IMR-90 (cell line): Measurements from ENCODE around the gene GRAMD2B. TPM values are rescaled to one million over a fixed set of nuclear protein-coding genes. Genes with fewer than 3 reads are reported as not detected.

Experiments used
- ATAC-seq: fragments of 200-7000 bp; cut with Tn5 transposase; 2 replicates; pipeline ENCODE4 v1.9.1; 2020; ENCODE audit warnings: low read depth, mild to moderate bottlenecking, moderate library complexity
- BruUV-seq: library from RNA; stranded (reverse); fragments of 400-500 nt; replicated peaks from 2 replicates; lab custom pipeline; 2021; lab: Mats Ljungman, UMichigan
- CTCF ChIA-PET: fragments of 300-600 bp; formaldehyde crosslinking; extraction: SDS; loops from one replicate; lab custom pipeline; 2021; ENCODE audit warnings: antibody characterized with exemption; lab: Yijun Ruan, JAX
- POLR2A ChIA-PET: fragments of 300-600 bp; sonication (Branson Sonifier 250); formaldehyde crosslinking; loops from one replicate; lab custom pipeline; 2022; ENCODE audit warnings: antibody characterized with exemption; ENCODE audit not compliant: unreplicated experiment; lab: Charles Lee
- DNase-seq: peaks from one replicate; pipeline ENCODE4 v3.0.0; 2013
- H2AFZ ChIP-seq: replicated peaks from 2 replicates; pipeline ENCODE3; 2013; ENCODE audit warnings: low read length, mild to moderate bottlenecking; ENCODE audit not compliant: poor library complexity
- H2AK5ac ChIP-seq: 2 replicates; pipeline ENCODE4 v1.6.1; 2013; ENCODE audit warnings: low read depth, low read length, inconsistent platforms
- H2AK9ac ChIP-seq: replicated peaks from 2 replicates; pipeline ENCODE3; 2013; ENCODE audit warnings: mild to moderate bottlenecking, low read depth, low read length, moderate library complexity; ENCODE audit not compliant: poor library complexity
- H2BK120ac ChIP-seq: 2 replicates; pipeline ENCODE4 v1.6.1; 2013; ENCODE audit warnings: low read depth, low read length, inconsistent platforms
- H2BK15ac ChIP-seq: 3 replicates; pipeline ENCODE4 v1.6.1; 2013; ENCODE audit warnings: low read depth, low read length, inconsistent platforms
- H2BK20ac ChIP-seq: 2 replicates; pipeline ENCODE4 v1.6.1; 2013; ENCODE audit warnings: low read depth, mild to moderate bottlenecking, inconsistent platforms, low read length, moderate library complexity
- H2BK5ac ChIP-seq: 2 replicates; pipeline ENCODE4 v1.6.1; 2013; ENCODE audit warnings: mild to moderate bottlenecking, low read depth, low read length, inconsistent platforms; ENCODE audit not compliant: poor library complexity, severe bottlenecking
- H3K14ac ChIP-seq: replicated peaks from 2 replicates; pipeline ENCODE4 v1.6.1; 2013; ENCODE audit warnings: low read depth, low read length, inconsistent platforms
- H3K18ac ChIP-seq: 2 replicates; pipeline ENCODE4 v1.6.1; 2013; ENCODE audit warnings: low read depth, low read length, control low read depth
- H3K23ac ChIP-seq: 2 replicates; pipeline ENCODE4 v1.6.1; 2013; ENCODE audit warnings: low read depth, low read length, inconsistent platforms
- H3K27ac ChIP-seq: 2 replicates; pipeline ENCODE4 v1.5.1; 2013; ENCODE audit warnings: mild to moderate bottlenecking, control low read depth, low read length; ENCODE audit not compliant: insufficient read depth
- H3K27me3 ChIP-seq: 2 replicates; pipeline ENCODE4 v1.6.1; 2013; ENCODE audit warnings: low read length; ENCODE audit not compliant: control insufficient read depth, insufficient read depth
- H3K36me3 ChIP-seq: 2 replicates; pipeline ENCODE4 v1.6.1; 2013; ENCODE audit warnings: low read length, mixed read lengths; ENCODE audit not compliant: control insufficient read depth, insufficient read depth
- H3K4ac ChIP-seq: 2 replicates; pipeline ENCODE4 v1.6.1; 2013; ENCODE audit warnings: low read depth, low read length, inconsistent platforms
- H3K4me1 ChIP-seq: 2 replicates; pipeline ENCODE4 v1.6.1; 2013; ENCODE audit warnings: low read length, mixed read lengths; ENCODE audit not compliant: control insufficient read depth, insufficient read depth
- H3K4me2 ChIP-seq: 2 replicates; pipeline ENCODE4 v1.6.1; 2013; ENCODE audit warnings: low read depth, mild to moderate bottlenecking, control low read depth, low read length, moderate library complexity
- H3K4me3 ChIP-seq: 2 replicates; pipeline ENCODE4 v1.5.1; 2013; ENCODE audit warnings: low read depth, mild to moderate bottlenecking, control low read depth, low read length, moderate library complexity; ENCODE audit not compliant: insufficient read depth
- H3K56ac ChIP-seq: 2 replicates; pipeline ENCODE4 v1.6.1; 2013; ENCODE audit warnings: low read length, inconsistent platforms; ENCODE audit not compliant: insufficient read depth; ENCODE audit errors: extremely low read depth
- H3K79me1 ChIP-seq, 2 experiments: 2 replicates each; pipeline ENCODE4 v1.6.1; 2013; ENCODE audit warnings: low read length in 2 of 2, inconsistent platforms in 1 of 2, low read depth in 1 of 2
- H3K9ac ChIP-seq: 2 replicates; pipeline ENCODE4 v1.6.1; 2013; ENCODE audit warnings: low read depth, low read length, control low read depth
- H3K9me1 ChIP-seq: 2 replicates; pipeline ENCODE4 v1.6.1; 2013; ENCODE audit warnings: low read length, inconsistent platforms; ENCODE audit not compliant: insufficient read depth
- H3K9me3 ChIP-seq: 2 replicates; pipeline ENCODE4 v1.6.1; 2013; ENCODE audit warnings: low read length; ENCODE audit not compliant: control insufficient read depth, insufficient read depth
- H4K20me1 ChIP-seq: 2 replicates; pipeline ENCODE4 v1.6.1; 2013; ENCODE audit warnings: low read length, inconsistent platforms; ENCODE audit not compliant: insufficient read depth
- H4K5ac ChIP-seq: 2 replicates; pipeline ENCODE4 v1.6.1; 2013; ENCODE audit warnings: mild to moderate bottlenecking, low read depth, low read length, control low read depth
- H4K8ac ChIP-seq, 2 experiments: 2 replicates each; pipeline ENCODE4 v1.6.1; 2013; ENCODE audit warnings: low read depth in 2 of 2, low read length in 2 of 2, control low read depth in 1 of 2, inconsistent platforms in 1 of 2
- H4K91ac ChIP-seq: 2 replicates; pipeline ENCODE4 v1.6.1; 2013; ENCODE audit warnings: low read depth, low read length, inconsistent platforms; ENCODE audit not compliant: insufficient read depth
- BHLHE40 ChIP-seq: fragments of 150-350 bp; IDR thresholded peaks from 2 replicates; pipeline ENCODE4 v1.6.1; 2016; ENCODE audit warnings: mild to moderate bottlenecking, low read depth, low read length
- CEBPB ChIP-seq: IDR thresholded peaks from 2 replicates; pipeline ENCODE4 v1.6.1; 2012; ENCODE audit warnings: low read depth, low read length, improper control_type of control experiment
- CHD1 ChIP-seq: IDR thresholded peaks from 2 replicates; pipeline ENCODE4 v1.6.1; 2012; ENCODE audit warnings: low read depth, low read length, improper control_type of control experiment
- CTCF ChIP-seq: conservative IDR thresholded peaks from 2 replicates; pipeline ENCODE4 v1.5.1; 2012; ENCODE audit warnings: mild to moderate bottlenecking, low read depth, low read length, improper control_type of control experiment
- ELK1 ChIP-seq: fragments of 150-350 bp; IDR thresholded peaks from 2 replicates; pipeline ENCODE4 v1.6.1; 2016; ENCODE audit warnings: low read depth, mild to moderate bottlenecking, low read length, moderate library complexity, borderline replicate concordance
- FOS ChIP-seq: fragments of 150-350 bp; IDR thresholded peaks from 2 replicates; pipeline ENCODE4 v1.6.1; 2016; ENCODE audit warnings: low read depth, low read length
- MAFK ChIP-seq: IDR thresholded peaks from 2 replicates; pipeline ENCODE4 v1.6.1; 2012; ENCODE audit warnings: low read depth, low read length, improper control_type of control experiment
- MAZ ChIP-seq: IDR thresholded peaks from 2 replicates; pipeline ENCODE4 v1.6.1; 2012; ENCODE audit warnings: low read depth, mild to moderate bottlenecking, low read length, improper control_type of control experiment, moderate library complexity, borderline replicate concordance
- MXI1 ChIP-seq: IDR thresholded peaks from 2 replicates; pipeline ENCODE4 v1.6.1; 2012; ENCODE audit warnings: low read depth, mild to moderate bottlenecking, low read length, moderate library complexity, borderline replicate concordance
- NFE2L2 ChIP-seq: fragments of 150-350 bp; IDR thresholded peaks from 2 replicates; pipeline ENCODE4 v1.6.1; 2016; ENCODE audit warnings: low read depth, mild to moderate bottlenecking, low read length
- RAD21 ChIP-seq: IDR thresholded peaks from 2 replicates; pipeline ENCODE4 v1.6.1; 2012; ENCODE audit warnings: low read length, improper control_type of control experiment
- RCOR1 ChIP-seq: IDR thresholded peaks from 2 replicates; pipeline ENCODE4 v1.6.1; 2012; ENCODE audit warnings: mild to moderate bottlenecking, low read length, improper control_type of control experiment; ENCODE audit not compliant: insufficient replicate concordance
- RFX5 ChIP-seq: IDR thresholded peaks from 2 replicates; pipeline ENCODE4 v1.8.0; 2012; ENCODE audit warnings: low read depth, mild to moderate bottlenecking, low read length, moderate library complexity
- SMC3 ChIP-seq: fragments of 150-350 bp; IDR thresholded peaks from 2 replicates; pipeline ENCODE4 v1.6.1; 2016; ENCODE audit warnings: low read depth, mild to moderate bottlenecking, antibody characterized with exemption, low read length, moderate library complexity
- USF2 ChIP-seq: fragments of 150-350 bp; IDR thresholded peaks from 2 replicates; pipeline ENCODE4 v1.6.1; 2017; ENCODE audit warnings: mild to moderate bottlenecking, antibody characterized with exemption, low read length, low read depth
- dilution Hi-C: fragments of 300-500 bp; cut with HindIII; formaldehyde crosslinking; loops from one replicate; pipeline ENCODE4 v1.14.3; 2018; ENCODE audit warnings: low sequenced_read_pairs; ENCODE audit not compliant: unreplicated experiment
- in situ Hi-C: fragments of 300-500 bp; cut with MboI; formaldehyde crosslinking; loops from 3 replicates; pipeline ENCODE4 v1.14.3; 2019; ENCODE audit warnings: low sequenced_read_pairs, inconsistent platforms, mixed read lengths
- intact Hi-C: fragments of 100-400 bp; cut with micrococcal nuclease; formaldehyde crosslinking; loops from 2 replicates; pipeline ENCODE4 v1.10.0; 2022
- polyA plus RNA-seq, 3 experiments: library from polyadenylated mRNA; depleted of rRNA; stranded (reverse); fragments of >200 nt; gene quantifications; 2 replicates each; pipeline ENCODE4 v1.2.3, GENCODE V29; 2012; ENCODE audit warnings: low replicate concordance in 1 of 3
- total RNA-seq: library from RNA; depleted of rRNA; stranded (reverse); fragments of >200 nt; gene quantifications from 2 replicates; pipeline ENCODE4 v1.2.3, GENCODE V29; 2012

Gene GRAMD2B
- total and polyA plus RNA-seq, 2 of the 4 experiments (the other 2 are of a cell fraction), result 13.9 to 20.3 TPM

DNA sequence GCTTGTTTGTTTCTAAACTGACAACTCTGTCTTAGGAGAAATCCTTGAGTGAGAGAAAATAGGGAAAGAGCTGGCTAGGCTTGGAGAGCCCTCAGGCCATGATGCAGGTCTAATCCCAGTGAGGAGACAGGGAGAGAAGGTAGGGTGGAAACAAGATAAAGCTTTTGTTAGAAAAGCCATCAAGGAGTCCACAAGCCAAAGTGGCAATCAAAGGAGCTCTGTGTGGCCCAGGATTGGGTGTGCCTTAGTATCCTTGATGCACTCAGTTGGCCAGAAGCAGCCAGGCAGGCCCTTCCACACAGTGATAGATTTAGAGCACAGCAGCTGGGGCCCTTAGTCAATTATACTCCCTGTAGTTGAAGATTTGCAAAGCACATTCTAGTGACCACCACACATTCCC, 97.9 kb downstream of the GRAMD2B start:
- no peak overlapping the region for H4K5ac ChIP-seq
- H3K14ac ChIP-seq, result peak overlapping the region; percentile 48; the same call in 1 of the 2 replicates
- H4K91ac ChIP-seq, result no peak overlapping the region
- H3K18ac ChIP-seq, result no peak overlapping the region
- in situ Hi-C loops, result no loop called here
- H3K56ac ChIP-seq, result no peak overlapping the region
- intact Hi-C loops, result no loop called here
- H3K9me3 ChIP-seq, result no peaks in the 10 kb centered on the region
- peak overlapping the region; percentile 40; the same call in 1 of the 2 replicates for H3K4ac ChIP-seq
- no peak overlapping the region for H3K9ac ChIP-seq
- no peaks in the 10 kb centered on the region for H3K27me3 ChIP-seq
- ChIA-PET POLR2A (no interaction called here), CTCF (no interaction called here)
- no peak overlapping the region for H2BK15ac ChIP-seq
- H3K27ac ChIP-seq, result no peak overlapping the region
- peaks cover 8% of the 10 kb centered on the region for H3K4me1 ChIP-seq
- ATAC-seq, result no peak
- no peak overlapping the region for H3K23ac ChIP-seq
- no peak overlapping the region for H3K4me2 ChIP-seq
- no peaks in the 10 kb centered on the region for H3K9me1 ChIP-seq
- no peak overlapping the region for H2BK5ac ChIP-seq
- H3K4me3 ChIP-seq, result no peak overlapping the region
- no peak overlapping the region for H2AK9ac ChIP-seq
- no peaks in the 10 kb centered on the region for H3K79me1 ChIP-seq
- H2BK20ac ChIP-seq, result no peak overlapping the region; the same call in 1 of the 2 replicates
- 0 out of 2 replicates have a peak overlapping the region, but pooled peaks have one; percentile 24 for H2AK5ac ChIP-seq
- peak overlapping the region in 1 of 2 experiments; percentile 52; a peak in 2 of 4 replicates for H4K8ac ChIP-seq
- dilution Hi-C loops, result no loop called here
- no peaks in the 10 kb centered on the region for H3K36me3 ChIP-seq
- no peaks in the 10 kb centered on the region for H4K20me1 ChIP-seq
- BruUV-seq, result no TSS peak
- TF ChIP-seq MAFK (no peak), BHLHE40 (no peak), USF2 (no peak), CEBPB (no peak), NFE2L2 (no peak), MAZ (no peak), SMC3 (no peak), MXI1 (no peak), CHD1 (no peak), ELK1 (no peak), RFX5 (no peak), CTCF (no peak), RAD21 (no peak), RCOR1 (no peak), FOS (no peak)
- H2BK120ac ChIP-seq, result no peak overlapping the region
- DNase-seq, result no peak
- H2AFZ ChIP-seq, result peak overlapping the region; percentile 8
